H1 (cell line): ENCODE results near the gene UBE2D4. TPM values are rescaled to one million over a fixed set of nuclear protein-coding genes. Genes with fewer than 3 reads are reported as not detected.

Experiments
- CHD1 ChIP-seq: IDR thresholded peaks from 2 replicates; pipeline ENCODE4 v1.6.1; 2012; ENCODE audit warnings: low read depth, low read length, improper control_type of control experiment
- EP300 ChIP-seq, 2 experiments: IDR thresholded peaks; 1 replicate in 1 of 2; 2 replicates in 1 of 2; pipeline ENCODE4 v1.6.1; 2011 to 2012; ENCODE audit warnings: low read depth in 2 of 2, low read length in 2 of 2, mild to moderate bottlenecking in 2 of 2, borderline replicate concordance in 1 of 2, inconsistent platforms in 1 of 2, moderate library complexity in 1 of 2
- HDAC2 ChIP-seq, 2 experiments: fragments of 300-600 bp in 1 of 2; sonication (generic) in 1 of 2; IDR thresholded peaks; 2 replicates each; pipeline ENCODE4 v1.6.1; 2011 to 2012; ENCODE audit warnings: low read depth in 2 of 2, low read length in 2 of 2, mild to moderate bottlenecking in 2 of 2, moderate library complexity in 2 of 2, borderline replicate concordance in 1 of 2, inconsistent platforms in 1 of 2
- JUND ChIP-seq: IDR thresholded peaks from 2 replicates; pipeline ENCODE4 v1.6.1; 2011; ENCODE audit warnings: mild to moderate bottlenecking, improper control_type of control experiment, low read length
- MAX ChIP-seq: IDR thresholded peaks from 2 replicates; pipeline ENCODE4 v1.6.1; 2012; ENCODE audit warnings: inconsistent platforms
- POLR2A ChIP-seq, 2 experiments: IDR thresholded peaks; 1 replicate in 1 of 2; 2 replicates in 1 of 2; pipeline ENCODE4 v1.6.1; 2011; ENCODE audit warnings: low read depth in 2 of 2, low read length in 2 of 2, mild to moderate bottlenecking in 2 of 2; ENCODE audit errors: control extremely low read depth in 1 of 2
- POLR2AphosphoS5 ChIP-seq: IDR thresholded peaks from 2 replicates; pipeline ENCODE4 v1.6.1; 2011; ENCODE audit warnings: low read depth, low read length
- SRF ChIP-seq: IDR thresholded peaks from 2 replicates; pipeline ENCODE4 v1.6.1; 2011; ENCODE audit warnings: mild to moderate bottlenecking, low read depth, low read length, moderate library complexity
- TEAD4 ChIP-seq: IDR thresholded peaks from 2 replicates; pipeline ENCODE4 v1.6.1; 2012; ENCODE audit warnings: low read depth, low read length, inconsistent platforms, mixed read lengths
- ZNF274 ChIP-seq: IDR thresholded peaks from 2 replicates; pipeline ENCODE4 v1.7.0; 2012; ENCODE audit warnings: low read length, borderline replicate concordance; ENCODE audit errors: extremely low read depth
- polyA plus RNA-seq, 7 experiments: library from polyadenylated mRNA; depleted of rRNA in 3 of 7; stranded (reverse) in 5 of 7; unstranded in 2 of 7; fragments of >200 nt in 5 of 7; fragments of 200-250 nt in 2 of 7; gene quantifications; 1 replicate in 5 of 7; 2 replicates in 1 of 7; 4 replicates in 1 of 7; pipeline versions ENCODE4 v1.2.1 to v1.2.3, GENCODE V29; 2011 to 2013; ENCODE audit warnings: missing spikeins in 2 of 7, mixed read lengths in 2 of 7
- total RNA-seq: library from RNA; stranded (reverse); fragmentation: NEBNext Ultra II Directional; extraction: Animal tissue kit (Norgen Biotek cat#: 25700); gene quantifications from 2 replicates; pipeline ENCODE4 v1.2.1, GENCODE V29; 2021
- TF ChIP-seq, protein P1 (sequence below): IDR thresholded peaks from 2 replicates; pipeline ENCODE4 v1.6.1; 2012; ENCODE audit warnings: inconsistent platforms
- TF ChIP-seq, protein P2 (sequence below): IDR thresholded peaks from 2 replicates; pipeline ENCODE4 v1.6.1; 2011; ENCODE audit warnings: low read depth, mild to moderate bottlenecking, low read length; ENCODE audit not compliant: insufficient read depth

The UBE2D4 gene
- total and polyA plus RNA-seq, 2 of the 8 experiments (the other 6 are each of a cell fraction or from before 2014, with no cell fraction given) = 3.4 to 9.4 TPM

DNA sequence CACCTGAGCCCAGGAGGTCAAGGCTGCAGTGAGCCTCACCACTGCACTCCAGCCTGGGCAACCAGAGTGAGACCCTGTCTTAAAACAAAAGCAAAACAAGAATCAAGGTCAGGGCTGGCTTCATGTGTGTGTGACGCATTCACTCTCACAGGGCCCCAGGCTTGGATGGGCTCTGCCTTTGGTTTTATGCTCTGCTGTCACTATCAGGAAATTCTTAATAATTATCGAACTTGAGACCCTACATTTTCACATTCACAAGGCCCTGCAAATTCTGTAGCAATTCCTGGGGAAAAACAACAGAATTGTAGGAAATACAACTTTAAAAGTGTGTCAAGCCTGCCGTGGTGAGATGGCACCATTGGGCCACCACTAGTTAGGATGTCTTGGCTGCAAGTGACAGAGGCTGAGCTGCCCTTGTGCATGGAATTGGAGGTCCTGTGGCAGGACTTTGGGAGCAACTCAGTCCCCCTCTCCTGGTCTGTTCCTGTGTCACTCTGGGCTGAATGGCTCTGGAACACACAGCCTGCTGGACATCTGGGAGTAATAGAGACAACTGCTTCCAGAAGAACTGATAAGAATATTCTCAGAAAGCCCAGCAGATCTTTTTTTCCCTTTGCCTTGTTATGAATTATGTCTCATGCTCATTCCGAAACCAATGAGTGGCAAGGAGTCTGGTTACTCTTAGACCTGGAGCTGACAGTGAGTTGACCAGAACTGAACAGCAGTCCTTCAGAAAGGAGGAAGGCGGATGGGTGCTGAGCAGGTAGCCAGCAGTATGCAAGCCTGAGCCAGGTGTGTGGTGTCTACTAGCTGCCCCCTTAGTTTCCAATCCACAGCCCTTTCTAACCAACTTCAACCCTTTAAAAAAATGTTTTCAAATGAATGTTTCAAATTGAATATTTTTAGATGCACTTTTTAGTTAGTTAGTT is 3.6 kb downstream of the UBE2D4 start (continued):
- TF ChIP-seq, protein P1, sequence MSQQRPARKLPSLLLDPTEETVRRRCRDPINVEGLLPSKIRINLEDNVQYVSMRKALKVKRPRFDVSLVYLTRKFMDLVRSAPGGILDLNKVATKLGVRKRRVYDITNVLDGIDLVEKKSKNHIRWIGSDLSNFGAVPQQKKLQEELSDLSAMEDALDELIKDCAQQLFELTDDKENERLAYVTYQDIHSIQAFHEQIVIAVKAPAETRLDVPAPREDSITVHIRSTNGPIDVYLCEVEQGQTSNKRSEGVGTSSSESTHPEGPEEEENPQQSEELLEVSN = no peak
- TF ChIP-seq ZNF274 = no peak
- TF ChIP-seq EP300 (IDR thresholded peaks at IDR 0.05; ENCODE audit: borderline replicate concordance in 1 of 2, low read depth in 2 of 2, low read length in 2 of 2) = no peak
- TF ChIP-seq MAX = no peak
- no peak for TF ChIP-seq POLR2AphosphoS5
- TF ChIP-seq CHD1 = no peak
- TF ChIP-seq, protein P2, sequence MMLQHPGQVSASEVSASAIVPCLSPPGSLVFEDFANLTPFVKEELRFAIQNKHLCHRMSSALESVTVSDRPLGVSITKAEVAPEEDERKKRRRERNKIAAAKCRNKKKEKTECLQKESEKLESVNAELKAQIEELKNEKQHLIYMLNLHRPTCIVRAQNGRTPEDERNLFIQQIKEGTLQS = no peak
- no peak for TF ChIP-seq JUND
- no peak for TF ChIP-seq SRF
- no peak for TF ChIP-seq HDAC2 (IDR thresholded peaks at IDR 0.05; ENCODE audit: borderline replicate concordance in 1 of 2, low read depth in 2 of 2, low read length in 2 of 2)
- no peak for TF ChIP-seq POLR2A (IDR thresholded peaks at IDR 0.05; ENCODE audit: control extremely low read depth in 1 of 2, low read depth in 2 of 2, low read length in 2 of 2)
- TF ChIP-seq TEAD4 = no peak
